GM13976 (cell line): ENCODE measurements around the gene HOXA3.

Experiments
- DNase-seq: peaks from one replicate; pipeline ENCODE4 v3.0.0; 2012; ENCODE audit warnings: low spot score
- in situ Hi-C: fragments of 300-500 bp; cut with MboI; formaldehyde crosslinking; loops from one replicate; pipeline ENCODE4 v1.12.0; 2022; ENCODE audit warnings: low sequenced_read_pairs, mixed read lengths, inconsistent platforms; ENCODE audit not compliant: unreplicated experiment
- TF ChIP-seq, protein P1 (sequence below): IDR thresholded peaks from 2 replicates; pipeline ENCODE4 v1.5.1; 2012; ENCODE audit warnings: borderline replicate concordance, mild to moderate bottlenecking; ENCODE audit not compliant: insufficient read depth; ENCODE audit errors: extremely low read depth, missing control alignments, control extremely low read depth

HOXA3 gene

DNA sequence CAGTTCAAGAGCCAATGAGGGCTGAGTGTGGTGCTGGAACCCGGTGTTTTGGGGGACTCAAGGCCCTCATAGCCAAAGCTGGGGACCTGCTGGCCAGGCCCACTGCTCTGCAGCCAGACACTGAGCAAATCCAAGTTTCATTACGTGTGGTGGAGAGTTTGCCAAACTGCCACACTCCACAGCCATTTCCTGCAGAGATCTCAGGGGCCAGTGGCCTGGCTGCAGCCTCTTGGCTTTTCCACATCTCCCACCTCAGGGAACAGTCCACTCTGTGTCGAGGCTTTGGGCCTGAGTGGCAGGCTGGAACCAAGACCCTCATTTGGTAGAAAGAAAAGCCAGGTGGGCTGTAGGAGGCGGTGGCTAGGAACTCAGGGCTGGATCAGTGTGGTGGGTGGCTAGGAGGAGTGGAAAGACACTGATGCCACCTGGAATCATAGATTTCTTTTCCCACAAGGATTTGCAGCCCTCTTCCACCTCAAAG, 29.5 kb upstream of the HOXA3 start:
- TF ChIP-seq, protein P1, sequence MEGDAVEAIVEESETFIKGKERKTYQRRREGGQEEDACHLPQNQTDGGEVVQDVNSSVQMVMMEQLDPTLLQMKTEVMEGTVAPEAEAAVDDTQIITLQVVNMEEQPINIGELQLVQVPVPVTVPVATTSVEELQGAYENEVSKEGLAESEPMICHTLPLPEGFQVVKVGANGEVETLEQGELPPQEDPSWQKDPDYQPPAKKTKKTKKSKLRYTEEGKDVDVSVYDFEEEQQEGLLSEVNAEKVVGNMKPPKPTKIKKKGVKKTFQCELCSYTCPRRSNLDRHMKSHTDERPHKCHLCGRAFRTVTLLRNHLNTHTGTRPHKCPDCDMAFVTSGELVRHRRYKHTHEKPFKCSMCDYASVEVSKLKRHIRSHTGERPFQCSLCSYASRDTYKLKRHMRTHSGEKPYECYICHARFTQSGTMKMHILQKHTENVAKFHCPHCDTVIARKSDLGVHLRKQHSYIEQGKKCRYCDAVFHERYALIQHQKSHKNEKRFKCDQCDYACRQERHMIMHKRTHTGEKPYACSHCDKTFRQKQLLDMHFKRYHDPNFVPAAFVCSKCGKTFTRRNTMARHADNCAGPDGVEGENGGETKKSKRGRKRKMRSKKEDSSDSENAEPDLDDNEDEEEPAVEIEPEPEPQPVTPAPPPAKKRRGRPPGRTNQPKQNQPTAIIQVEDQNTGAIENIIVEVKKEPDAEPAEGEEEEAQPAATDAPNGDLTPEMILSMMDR, result no peak
- no peak for DNase-seq

DNA sequence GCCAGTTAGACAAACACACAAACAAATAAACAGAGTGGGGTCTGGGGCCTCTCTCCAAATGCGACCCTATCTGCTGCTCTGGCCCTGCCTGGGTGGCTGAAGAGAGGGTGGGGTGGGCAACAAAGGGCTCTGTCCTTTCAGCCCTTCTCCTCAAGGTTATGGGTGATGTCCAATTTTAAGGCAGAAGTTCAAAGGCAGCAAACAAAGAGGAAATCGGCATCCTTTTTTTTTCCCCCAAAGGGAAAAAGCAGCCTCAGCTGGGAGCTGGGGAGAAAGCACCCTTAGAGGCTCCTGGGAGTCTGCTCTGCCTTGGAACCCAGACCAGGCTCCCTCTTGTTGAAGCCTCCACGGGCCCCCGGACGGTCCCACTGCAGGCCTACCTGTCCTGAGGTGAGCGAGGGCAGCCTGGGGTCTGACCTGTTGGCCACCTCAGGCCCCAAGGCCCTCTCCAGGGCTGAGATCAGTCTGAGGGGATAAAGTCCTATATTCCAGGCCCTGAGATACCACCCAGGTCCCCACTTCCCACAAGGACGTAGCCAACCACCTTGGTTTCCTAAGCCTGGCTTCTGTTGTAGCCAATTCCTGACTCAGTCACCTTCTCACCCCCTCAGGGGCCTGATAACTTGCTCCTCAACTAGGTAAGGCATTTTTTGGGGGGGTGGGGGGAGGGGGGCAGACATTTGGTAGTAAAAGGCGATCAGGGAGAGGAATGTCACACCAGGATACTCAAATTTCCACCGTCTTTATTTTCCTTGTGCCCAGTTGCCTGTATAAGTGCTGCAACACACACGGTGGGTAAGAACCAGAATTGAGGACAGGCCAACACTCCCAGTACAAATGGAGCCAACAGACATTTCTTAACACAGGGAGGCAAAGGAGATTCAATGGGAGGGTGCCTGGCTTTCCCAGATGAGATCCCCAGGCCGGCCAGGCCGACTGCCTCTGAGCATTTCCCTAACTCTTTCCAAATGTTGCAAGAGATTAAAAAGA, 28.3 kb upstream of the HOXA3 start:
- in situ Hi-C loops, result no loop called here
- DNase-seq, result no peak
- TF ChIP-seq, protein P1, result no peak

More for the DNA sequence above, 29.5 kb upstream of the HOXA3 start:
- in situ Hi-C loops, result no loop called here

DNA sequence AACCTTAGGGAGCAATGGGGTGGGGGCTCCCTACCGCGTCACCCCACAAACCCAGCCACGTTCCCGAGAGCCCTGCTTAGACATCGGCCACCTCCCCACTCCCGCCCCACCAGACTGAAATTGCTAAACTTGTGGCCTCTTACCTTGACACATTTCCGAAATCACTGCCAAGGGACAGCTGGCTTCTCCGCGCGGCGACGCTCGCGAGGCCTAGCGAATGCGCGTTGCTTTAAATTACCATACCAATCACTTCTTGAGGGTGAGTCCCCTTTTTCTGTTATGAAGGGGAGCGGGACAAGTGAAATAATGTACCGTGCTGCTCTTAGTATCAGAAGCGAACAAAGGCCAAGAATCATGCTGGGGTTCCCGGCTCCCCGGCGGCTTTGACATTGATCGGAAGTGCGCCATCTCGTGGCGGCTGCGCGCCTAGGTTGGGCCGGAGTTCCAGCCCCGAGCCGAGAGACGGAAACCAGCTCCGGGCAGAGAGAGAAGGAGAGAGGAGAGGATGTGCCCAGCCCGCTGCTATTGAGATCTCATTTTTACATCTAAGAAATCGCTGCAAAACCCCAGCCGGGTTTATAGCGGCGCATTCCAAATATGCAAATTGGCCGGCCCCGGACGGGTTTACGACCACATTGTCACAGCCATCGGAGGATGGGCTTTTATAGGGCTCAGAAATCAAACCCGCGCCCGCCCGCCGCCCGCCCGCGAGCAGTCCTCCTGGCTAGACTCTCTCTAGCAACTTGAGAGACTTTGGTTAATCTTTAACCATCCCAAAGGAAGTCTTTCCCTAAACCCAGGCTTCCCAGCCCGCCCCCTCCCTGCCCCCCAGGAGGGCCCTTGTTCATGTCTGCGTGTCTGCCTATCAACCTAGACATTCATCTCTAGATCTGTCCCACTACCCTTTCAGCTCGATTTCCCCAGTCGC, 27.4 kb upstream of the HOXA3 start:
- peak; percentile 84 for DNase-seq
- TF ChIP-seq, protein P1, result peak; percentile 52
- in situ Hi-C loops, result no loop called here

DNA sequence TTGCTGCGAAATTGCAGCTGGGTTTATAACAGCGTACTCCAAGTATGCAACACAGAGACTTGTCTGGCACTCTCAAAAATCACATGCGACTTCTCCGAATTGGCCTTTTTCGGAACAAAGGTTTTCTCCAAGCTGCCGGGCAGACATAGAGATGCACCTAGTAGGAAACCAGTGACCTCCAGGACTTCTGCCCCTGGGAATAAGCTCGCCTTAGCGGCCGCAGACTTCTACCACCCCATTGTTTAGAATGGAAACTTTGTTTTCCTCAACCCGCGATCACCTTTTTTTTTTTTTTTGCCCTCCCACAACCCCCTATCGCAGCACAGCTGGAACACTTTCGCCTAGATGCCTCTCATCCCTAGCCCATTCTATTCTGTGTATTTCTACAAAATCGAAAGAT, 26.6 kb upstream of the HOXA3 start:
- no peak for DNase-seq
- TF ChIP-seq, protein P1, result no peak

DNA sequence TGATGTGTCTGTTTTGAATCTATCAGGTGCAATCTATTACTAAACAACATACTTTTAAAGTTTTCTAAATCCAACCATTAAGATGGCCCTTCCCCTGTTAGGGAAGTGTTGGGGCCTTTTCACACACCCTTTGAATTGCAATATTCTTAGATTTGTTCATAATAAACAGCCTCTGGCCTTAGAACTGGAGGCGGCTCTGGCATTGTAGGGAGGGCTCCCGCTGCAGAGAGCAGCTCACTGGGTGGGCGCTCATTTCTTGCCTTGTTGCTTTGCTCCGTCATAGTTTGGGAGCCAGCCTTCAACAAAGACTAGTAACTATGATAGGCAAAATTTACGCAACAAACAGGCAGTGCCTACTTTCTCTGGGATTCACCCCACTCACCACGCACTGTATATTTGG, 26.0 kb upstream of the HOXA3 start:
- no peak for DNase-seq
- TF ChIP-seq, protein P1, result no peak
- in situ Hi-C loops, result no loop called here

More for the DNA sequence above, 26.6 kb upstream of the HOXA3 start:
- in situ Hi-C loops, result no loop called here

DNA sequence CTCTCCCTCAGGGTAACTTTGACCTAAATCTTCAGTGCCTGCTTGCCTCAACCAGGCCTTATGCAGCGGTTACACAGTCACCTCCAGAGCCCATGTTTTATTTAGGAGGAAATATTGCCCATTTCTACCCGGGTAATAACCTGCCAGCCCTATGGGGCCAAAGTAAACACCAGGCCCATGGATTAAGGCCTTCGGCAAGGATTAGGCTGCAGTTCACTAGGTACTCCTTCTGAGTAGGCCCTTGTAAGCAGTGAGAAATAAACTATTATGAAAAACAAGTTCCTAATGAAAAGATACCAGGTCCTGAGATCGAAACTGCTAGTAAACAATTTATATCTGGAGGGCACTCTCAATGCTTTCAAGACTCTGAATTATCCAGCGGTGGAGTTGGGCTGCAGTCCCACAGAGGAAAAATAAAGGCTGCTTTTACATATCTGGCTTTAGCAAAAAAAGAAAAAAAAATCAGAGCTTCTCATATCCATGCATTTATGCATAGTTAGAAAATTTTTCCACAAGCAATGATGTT, 25.5 kb upstream of the HOXA3 start:
- in situ Hi-C loops, result no loop called here
- TF ChIP-seq, protein P1, result no peak

More for the DNA sequence above, 25.5 kb upstream of the HOXA3 start:
- no peak for DNase-seq
